IMR-90 (cell line): ENCODE measurements around the gene HIGD2B.
"Not testable (repeated sequence)": the region's sequence is repeated elsewhere in the genome, so short reads cannot be mapped to it uniquely, and the experiment has no call there.

ENCODE experiments used
- MAFK ChIP-seq: IDR thresholded peaks from 2 replicates; pipeline ENCODE4 v1.6.1; 2012; ENCODE audit warnings: low read depth, low read length, improper control_type of control experiment
- POLR2A ChIP-seq: IDR thresholded peaks from 2 replicates; pipeline ENCODE4 v1.6.1; 2012; ENCODE audit warnings: mild to moderate bottlenecking, low read depth, low read length
- RCOR1 ChIP-seq: IDR thresholded peaks from 2 replicates; pipeline ENCODE4 v1.6.1; 2012; ENCODE audit warnings: mild to moderate bottlenecking, low read length, improper control_type of control experiment; ENCODE audit not compliant: insufficient replicate concordance
- TF ChIP-seq, protein P1 (sequence below): conservative IDR thresholded peaks from 2 replicates; pipeline ENCODE4 v1.5.1; 2012; ENCODE audit warnings: mild to moderate bottlenecking, low read depth, low read length, improper control_type of control experiment
- TF ChIP-seq, protein P2 (sequence below): fragments of 150-350 bp; IDR thresholded peaks from 2 replicates; pipeline ENCODE4 v1.6.1; 2017; ENCODE audit warnings: mild to moderate bottlenecking, antibody characterized with exemption, low read length, low read depth

DNA sequence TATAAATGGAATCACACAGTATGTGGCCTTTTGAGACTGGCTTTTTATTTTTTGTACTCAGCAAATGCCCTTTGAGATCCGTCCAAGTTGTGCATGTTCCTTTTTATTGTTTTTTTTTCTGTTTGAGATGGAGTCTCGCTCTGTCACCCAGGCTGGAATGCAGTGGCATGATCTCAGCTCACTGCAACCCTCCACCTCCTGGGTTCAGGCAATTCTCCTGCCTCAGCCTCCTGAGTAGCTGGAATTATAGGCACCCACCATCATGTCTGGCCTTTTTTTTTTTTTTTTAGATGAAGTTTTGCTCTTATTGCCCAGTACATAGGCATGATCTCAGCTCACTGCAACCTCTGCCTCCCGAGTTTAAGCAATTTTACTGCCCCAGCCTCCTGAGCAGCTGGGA is 59.8 kb downstream of the HIGD2B start:
- TF ChIP-seq, protein P1, sequence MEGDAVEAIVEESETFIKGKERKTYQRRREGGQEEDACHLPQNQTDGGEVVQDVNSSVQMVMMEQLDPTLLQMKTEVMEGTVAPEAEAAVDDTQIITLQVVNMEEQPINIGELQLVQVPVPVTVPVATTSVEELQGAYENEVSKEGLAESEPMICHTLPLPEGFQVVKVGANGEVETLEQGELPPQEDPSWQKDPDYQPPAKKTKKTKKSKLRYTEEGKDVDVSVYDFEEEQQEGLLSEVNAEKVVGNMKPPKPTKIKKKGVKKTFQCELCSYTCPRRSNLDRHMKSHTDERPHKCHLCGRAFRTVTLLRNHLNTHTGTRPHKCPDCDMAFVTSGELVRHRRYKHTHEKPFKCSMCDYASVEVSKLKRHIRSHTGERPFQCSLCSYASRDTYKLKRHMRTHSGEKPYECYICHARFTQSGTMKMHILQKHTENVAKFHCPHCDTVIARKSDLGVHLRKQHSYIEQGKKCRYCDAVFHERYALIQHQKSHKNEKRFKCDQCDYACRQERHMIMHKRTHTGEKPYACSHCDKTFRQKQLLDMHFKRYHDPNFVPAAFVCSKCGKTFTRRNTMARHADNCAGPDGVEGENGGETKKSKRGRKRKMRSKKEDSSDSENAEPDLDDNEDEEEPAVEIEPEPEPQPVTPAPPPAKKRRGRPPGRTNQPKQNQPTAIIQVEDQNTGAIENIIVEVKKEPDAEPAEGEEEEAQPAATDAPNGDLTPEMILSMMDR, result not testable (repeated sequence)
- not testable (repeated sequence) for TF ChIP-seq RCOR1, MAFK, POLR2A
- TF ChIP-seq, protein P2, sequence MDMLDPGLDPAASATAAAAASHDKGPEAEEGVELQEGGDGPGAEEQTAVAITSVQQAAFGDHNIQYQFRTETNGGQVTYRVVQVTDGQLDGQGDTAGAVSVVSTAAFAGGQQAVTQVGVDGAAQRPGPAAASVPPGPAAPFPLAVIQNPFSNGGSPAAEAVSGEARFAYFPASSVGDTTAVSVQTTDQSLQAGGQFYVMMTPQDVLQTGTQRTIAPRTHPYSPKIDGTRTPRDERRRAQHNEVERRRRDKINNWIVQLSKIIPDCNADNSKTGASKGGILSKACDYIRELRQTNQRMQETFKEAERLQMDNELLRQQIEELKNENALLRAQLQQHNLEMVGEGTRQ, result not testable (repeated sequence)
